HG03095 (cell line): Measurements from ENCODE around the gene SPINK7.

ENCODE experiments used
- ATAC-seq: cut with Tn5 transposase; IDR thresholded peaks from one replicate; pipeline ENCODE4 v1.9.1; 2021; ENCODE audit warnings: moderate library complexity; ENCODE audit not compliant: unreplicated experiment

Gene SPINK7

DNA sequence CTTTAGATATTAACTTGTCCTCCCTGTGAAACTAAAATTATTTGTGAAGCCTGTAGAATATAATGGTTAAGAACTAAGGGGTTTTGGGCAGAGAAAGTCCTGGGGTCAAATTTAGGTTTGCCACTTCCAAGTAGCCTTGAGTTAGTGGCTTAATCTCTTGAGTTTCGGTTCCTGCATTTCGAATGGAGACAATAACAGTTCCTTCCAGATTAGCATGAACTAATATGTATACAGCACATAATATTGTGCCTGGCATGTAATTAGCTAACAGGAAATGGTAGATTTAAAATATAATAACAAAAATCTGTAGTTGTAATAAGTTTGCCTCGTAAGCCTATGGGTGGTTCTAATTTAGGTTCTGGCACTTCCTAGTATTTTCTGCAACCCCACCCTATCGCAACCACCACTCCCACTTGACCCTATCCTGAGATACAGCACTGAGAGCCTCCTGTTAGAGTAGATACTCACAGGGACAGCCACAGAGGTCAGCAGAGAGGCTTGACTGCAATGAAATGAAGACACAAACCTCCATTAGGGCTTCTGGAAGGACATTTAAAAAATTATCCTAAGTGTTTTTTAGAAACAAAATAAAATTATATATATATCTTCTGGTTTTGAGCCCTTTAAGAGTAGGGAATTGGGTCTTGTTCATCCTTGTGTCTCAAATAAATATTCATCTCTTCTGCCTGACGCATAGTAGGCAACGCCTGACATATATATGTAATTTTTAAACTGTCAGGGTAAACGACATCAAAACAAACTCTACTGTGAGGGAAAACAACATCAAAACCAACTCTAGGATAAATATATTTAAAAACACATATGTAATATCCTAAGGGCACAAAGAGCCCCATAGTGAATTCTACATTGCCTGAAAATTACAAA is 31.6 kb downstream of the SPINK7 start:
- ATAC-seq = no peak

GRCh38 chr5:148347706-148348105 is 35.5 kb downstream of the SPINK7 start:
- ATAC-seq = no peak

GRCh38 chr5:148352696-148353095 is 40.5 kb downstream of the SPINK7 start:
- ATAC-seq = no peak

DNA sequence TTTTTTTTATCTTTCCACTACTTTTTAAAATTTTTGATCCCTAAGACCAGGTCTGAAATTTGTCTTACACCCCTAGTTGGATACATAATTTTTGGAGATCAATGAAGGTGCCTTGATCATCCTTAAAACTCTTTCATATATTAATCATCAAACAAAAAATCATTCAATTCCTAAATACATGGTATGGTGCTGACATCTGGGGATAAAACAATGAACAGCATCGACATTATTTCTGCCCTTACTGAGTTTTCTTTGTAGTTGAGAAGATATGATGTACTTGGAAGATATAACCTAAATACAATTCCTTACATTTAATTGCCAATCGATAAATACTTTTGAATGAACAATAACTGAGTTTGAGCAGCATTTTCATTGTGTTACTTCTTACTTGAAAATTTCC is 41.4 kb downstream of the SPINK7 start:
- ATAC-seq = no peak

- no peak for ATAC-seq
These were observed 52.1 kb downstream of the SPINK7 start for GRCh38 chr5:148364343-148364742.
